CD4-positive, CD25-positive, alpha-beta regulatory T cell (primary cell): ENCODE results near the gene ITPR2. TPM values are rescaled to one million over a fixed set of nuclear protein-coding genes. Genes with fewer than 3 reads are reported as not detected.

Source experiments
- ATAC-seq, 2 donors: fragments of 150-1000 bp; cut with Tn5 transposase; one replicate each; pipeline ENCODE4 v1.10.0; 2021; ENCODE audit warnings: low read depth in 2 of 2, moderate number of reproducible peaks in 2 of 2, moderate library complexity in 1 of 2
- DNase-seq, 3 donors: peaks; one replicate each; pipeline versions ENCODE4 v3.0.0 to v3.0.0-alpha.2; 2012 to 2022; ENCODE audit warnings: mixed read lengths in 1 of 3
- H3K27ac ChIP-seq: one replicate; pipeline ENCODE4 v1.7.0; 2013; ENCODE audit warnings: mild to moderate bottlenecking, low read length; ENCODE audit not compliant: insufficient read depth, poor library complexity, severe bottlenecking
- H3K27me3 ChIP-seq: one replicate; pipeline ENCODE4 v1.7.0; 2013; ENCODE audit warnings: low read length; ENCODE audit not compliant: control insufficient read depth, insufficient read depth
- H3K36me3 ChIP-seq: one replicate; pipeline ENCODE4 v1.7.0; 2013; ENCODE audit warnings: mild to moderate bottlenecking, low read length, moderate library complexity; ENCODE audit not compliant: control insufficient read depth, insufficient read depth
- H3K4me1 ChIP-seq: 2 replicates; pipeline ENCODE4 v1.7.0; 2013; ENCODE audit warnings: mild to moderate bottlenecking, low read length; ENCODE audit not compliant: insufficient read depth, control insufficient read depth, poor library complexity, severe bottlenecking
- H3K4me3 ChIP-seq: one replicate; pipeline ENCODE4 v1.7.0; 2013; ENCODE audit warnings: low read depth, mild to moderate bottlenecking, low read length, moderate library complexity
- H3K9me3 ChIP-seq, 2 experiments: 1 replicate in 1 of 2; 2 replicates in 1 of 2; pipeline ENCODE4 v1.7.0; 2013; ENCODE audit warnings: low read length in 2 of 2, mild to moderate bottlenecking in 1 of 2, moderate library complexity in 1 of 2; ENCODE audit not compliant: control insufficient read depth in 2 of 2
- H3K27ac Mint-ChIP-seq, 3 donors: one replicate each; pipeline ENCODE4 v1.8.0; 2020 to 2022; ENCODE audit warnings: mild to moderate bottlenecking in 3 of 3, mixed read lengths in 3 of 3, moderate library complexity in 2 of 3
- H3K27me3 Mint-ChIP-seq: one replicate; pipeline ENCODE4 v1.8.0; 2022; ENCODE audit warnings: mild to moderate bottlenecking, mixed read lengths
- H3K36me3 Mint-ChIP-seq: one replicate; pipeline ENCODE4 v1.8.0; 2020; ENCODE audit warnings: mixed read lengths
- H3K4me1 Mint-ChIP-seq, 4 donors: one replicate each; pipeline ENCODE4 v1.8.0; 2020 to 2022; ENCODE audit warnings: mixed read lengths in 4 of 4, mild to moderate bottlenecking in 1 of 4
- H3K4me3 Mint-ChIP-seq, 4 donors: one replicate each; pipeline ENCODE4 v1.8.0; 2020 to 2022; ENCODE audit warnings: mild to moderate bottlenecking in 4 of 4, mixed read lengths in 4 of 4, moderate library complexity in 3 of 4
- H3K9me3 Mint-ChIP-seq, 7 donors: one replicate each; pipeline ENCODE4 v1.8.0; 2020 to 2022; ENCODE audit warnings: mixed read lengths in 7 of 7, mild to moderate bottlenecking in 3 of 7, moderate library complexity in 2 of 7
- polyA plus RNA-seq, 4 donors: library from polyadenylated mRNA; unstranded; fragments of 300-500 nt; fragmentation: Illumina TruSeq; gene quantifications; one replicate each; pipeline ENCODE4 v1.2.3, GENCODE V29; 2021
- total RNA-seq: library from RNA; stranded (reverse); gene quantifications from one replicate; pipeline ENCODE4 v1.2.3, GENCODE V29; 2022

Gene ITPR2
- total and polyA plus RNA-seq, 5 donors from 2014 or later, result 9.9 to 54.1 (median 11.7) TPM

- Mint-ChIP-seq H3K27ac (peak overlapping the region in 1 of 3 donors; percentile 3), H3K4me3 (no peak overlapping the region), H3K27me3 (no peaks in the 10 kb centered on the region), H3K36me3 (peaks cover 39% of the 10 kb centered on the region), H3K4me1 (peaks cover 18 to 40% (median 26%) of the 10 kb centered on the region in 4 donors), H3K9me3 (peaks cover 0 to 4% (median 0%) of the 10 kb centered on the region in 7 donors)
- peaks cover 3% of the 10 kb centered on the region for H3K4me1 ChIP-seq
- DNase-seq (no peak), ATAC-seq (no peak)
- no peak overlapping the region for H3K4me3 ChIP-seq
- H3K36me3 ChIP-seq, result peaks cover 6% of the 10 kb centered on the region
- H3K27ac ChIP-seq, result no peak overlapping the region
- no peaks in the 10 kb centered on the region for H3K9me3 ChIP-seq
- no peaks in the 10 kb centered on the region for H3K27me3 ChIP-seq
Observed at GRCh38 chr12:26770239-26771070, 62.5 kb downstream of the ITPR2 start.

- Mint-ChIP-seq H3K4me3 (no peak overlapping the region), H3K4me1 (peaks cover 12 to 38% (median 25%) of the 10 kb centered on the region in 4 donors), H3K9me3 (peaks cover 0 to 5% (median 0%) of the 10 kb centered on the region in 7 donors), H3K27ac (no peak overlapping the region), H3K27me3 (no peaks in the 10 kb centered on the region), H3K36me3 (peaks cover 30% of the 10 kb centered on the region)
- Histone ChIP-seq H3K27ac (no peak overlapping the region), H3K4me3 (no peak overlapping the region), H3K9me3 (no peaks in the 10 kb centered on the region), H3K4me1 (peaks cover 3% of the 10 kb centered on the region), H3K27me3 (no peaks in the 10 kb centered on the region), H3K36me3 (peaks cover 2% of the 10 kb centered on the region)
- ATAC-seq (no peak), DNase-seq (no peak)
Observed at GRCh38 chr12:26769611-26770010, 63.4 kb downstream of the ITPR2 start.

- Mint-ChIP-seq H3K27me3 (no peaks in the 10 kb centered on the region), H3K4me1 (peaks cover 12 to 38% (median 25%) of the 10 kb centered on the region in 4 donors), H3K36me3 (peaks cover 32% of the 10 kb centered on the region), H3K4me3 (no peak overlapping the region), H3K27ac (peak overlapping the region in 2 of 3 donors; percentile 14 to 56), H3K9me3 (peaks cover 0 to 12% (median 0%) of the 10 kb centered on the region in 7 donors)
- Histone ChIP-seq H3K36me3 (no peaks in the 10 kb centered on the region), H3K4me1 (peaks cover 3% of the 10 kb centered on the region), H3K9me3 (no peaks in the 10 kb centered on the region), H3K27ac (no peak overlapping the region), H3K4me3 (no peak overlapping the region), H3K27me3 (no peaks in the 10 kb centered on the region)
- no peak for ATAC-seq
- peak in 1 of 3 donors; percentile 19 for DNase-seq
Observed at GRCh38 chr12:26768611-26769603, 64.1 kb downstream of the ITPR2 start.

GRCh38 chr12:26767865-26768264 lies 65.1 kb downstream of the ITPR2 start:
- Mint-ChIP-seq H3K4me1 (peaks cover 8 to 32% (median 22%) of the 10 kb centered on the region in 4 donors), H3K9me3 (peaks cover 0 to 16% (median 0%) of the 10 kb centered on the region in 7 donors), H3K27ac (peak overlapping the region in 1 of 3 donors; percentile 18), H3K4me3 (no peak overlapping the region), H3K27me3 (no peaks in the 10 kb centered on the region), H3K36me3 (peaks cover 34% of the 10 kb centered on the region)
- Histone ChIP-seq H3K9me3 (peaks cover 0 to 2% of the 10 kb centered on the region in 2 experiments), H3K27ac (no peak overlapping the region), H3K36me3 (no peaks in the 10 kb centered on the region), H3K4me1 (peaks cover 3% of the 10 kb centered on the region), H3K4me3 (no peak overlapping the region), H3K27me3 (no peaks in the 10 kb centered on the region)
- ATAC-seq, result no peak
- DNase-seq, result no peak

GRCh38 chr12:26767116-26767515 lies 65.9 kb downstream of the ITPR2 start:
- ATAC-seq (no peak), DNase-seq (peak in 1 of 3 donors; percentile 20)
- peaks cover 0 to 18% (median 3%) of the 10 kb centered on the region in 7 donors for H3K9me3 Mint-ChIP-seq
- no peak overlapping the region for H3K4me3 ChIP-seq
- H3K4me1 ChIP-seq, result peaks cover 3% of the 10 kb centered on the region
- no peak overlapping the region for H3K27ac ChIP-seq
- peaks cover 3 to 5% of the 10 kb centered on the region in 2 experiments for H3K9me3 ChIP-seq
- H3K27ac Mint-ChIP-seq, result peak overlapping the region in 1 of 3 donors; percentile 40
- peaks cover 8 to 29% (median 20%) of the 10 kb centered on the region in 4 donors for H3K4me1 Mint-ChIP-seq
- H3K36me3 Mint-ChIP-seq, result peaks cover 34% of the 10 kb centered on the region
- no peak overlapping the region for H3K4me3 Mint-ChIP-seq
- no peaks in the 10 kb centered on the region for H3K36me3 ChIP-seq
- no peaks in the 10 kb centered on the region for H3K27me3 ChIP-seq
- H3K27me3 Mint-ChIP-seq, result no peaks in the 10 kb centered on the region

GRCh38 chr12:26762186-26762585 lies 70.8 kb downstream of the ITPR2 start:
- H3K27ac Mint-ChIP-seq, result no peak overlapping the region
- peaks cover 1 to 31% (median 10%) of the 10 kb centered on the region in 7 donors for H3K9me3 Mint-ChIP-seq
- H3K4me1 Mint-ChIP-seq, result peaks cover 0 to 7% (median 2%) of the 10 kb centered on the region in 4 donors
- Histone ChIP-seq H3K4me1 (no peaks in the 10 kb centered on the region), H3K36me3 (peaks cover 3% of the 10 kb centered on the region), H3K27me3 (no peaks in the 10 kb centered on the region), H3K9me3 (peaks cover 13 to 17% of the 10 kb centered on the region in 2 experiments), H3K4me3 (no peak overlapping the region), H3K27ac (no peak overlapping the region)
- ATAC-seq (no peak), DNase-seq (no peak)
- H3K4me3 Mint-ChIP-seq, result peak overlapping the region in 1 of 4 donors; percentile 32
- peaks cover 40% of the 10 kb centered on the region for H3K36me3 Mint-ChIP-seq
- H3K27me3 Mint-ChIP-seq, result no peaks in the 10 kb centered on the region

GRCh38 chr12:26761775-26762174 lies 71.2 kb downstream of the ITPR2 start:
- Histone ChIP-seq H3K4me3 (no peak overlapping the region), H3K27me3 (no peaks in the 10 kb centered on the region), H3K36me3 (peaks cover 3% of the 10 kb centered on the region), H3K4me1 (no peaks in the 10 kb centered on the region), H3K27ac (no peak overlapping the region), H3K9me3 (peaks cover 13 to 19% of the 10 kb centered on the region in 2 experiments)
- H3K27ac Mint-ChIP-seq, result no peak overlapping the region
- H3K36me3 Mint-ChIP-seq, result peaks cover 36% of the 10 kb centered on the region
- peak overlapping the region in 1 of 4 donors; percentile 32 for H3K4me3 Mint-ChIP-seq
- peaks cover 1 to 31% (median 10%) of the 10 kb centered on the region in 7 donors for H3K9me3 Mint-ChIP-seq
- ATAC-seq, result no peak
- no peak for DNase-seq
- H3K27me3 Mint-ChIP-seq, result no peaks in the 10 kb centered on the region
- H3K4me1 Mint-ChIP-seq, result peaks cover 0 to 7% (median 2%) of the 10 kb centered on the region in 4 donors
